Muscle layer of duodenum (tissue), 2 donors: ENCODE measurements around the gene ME3.

Experiments used
- H3K27ac ChIP-seq: one replicate; pipeline ENCODE4 v1.7.0; 2013; ENCODE audit warnings: mild to moderate bottlenecking, low read length
- H3K27me3 ChIP-seq: one replicate; pipeline ENCODE4 v1.7.0; 2013; ENCODE audit warnings: low read depth, mild to moderate bottlenecking, control low read depth, low read length
- H3K36me3 ChIP-seq, 2 donors: one replicate each; pipeline ENCODE4 v1.7.0; 2013; ENCODE audit warnings: low read length in 2 of 2, control low read depth in 1 of 2, mild to moderate bottlenecking in 1 of 2; ENCODE audit not compliant: insufficient read depth in 2 of 2, control insufficient read depth in 1 of 2
- H3K4me1 ChIP-seq, 2 donors: one replicate each; pipeline ENCODE4 v1.7.0; 2013; ENCODE audit warnings: low read length in 2 of 2, mild to moderate bottlenecking in 2 of 2, control low read depth in 1 of 2, moderate library complexity in 1 of 2; ENCODE audit not compliant: insufficient read depth in 2 of 2, control insufficient read depth in 1 of 2
- H3K4me3 ChIP-seq, 2 donors: one replicate each; pipeline ENCODE4 v1.7.0; 2013; ENCODE audit warnings: low read length in 2 of 2, low read depth in 1 of 2, mild to moderate bottlenecking in 1 of 2
- H3K9me3 ChIP-seq, 2 donors: one replicate each; pipeline ENCODE4 v1.7.0; 2013; ENCODE audit warnings: low read length in 2 of 2, control low read depth in 1 of 2, mild to moderate bottlenecking in 1 of 2; ENCODE audit not compliant: control insufficient read depth in 1 of 2
- donor health status: healthy.

The ME3 gene

GRCh38 chr11:86491027-86491426 lies 181.4 kb downstream of the ME3 start:
- no peak overlapping the region for H3K4me3 ChIP-seq
- no peaks in the 10 kb centered on the region for H3K36me3 ChIP-seq
- peaks cover 4 to 9% of the 10 kb centered on the region in 2 donors for H3K4me1 ChIP-seq
- H3K27me3 ChIP-seq = no peaks in the 10 kb centered on the region
- H3K27ac ChIP-seq = no peak overlapping the region
- H3K9me3 ChIP-seq = no peaks in the 10 kb centered on the region

DNA sequence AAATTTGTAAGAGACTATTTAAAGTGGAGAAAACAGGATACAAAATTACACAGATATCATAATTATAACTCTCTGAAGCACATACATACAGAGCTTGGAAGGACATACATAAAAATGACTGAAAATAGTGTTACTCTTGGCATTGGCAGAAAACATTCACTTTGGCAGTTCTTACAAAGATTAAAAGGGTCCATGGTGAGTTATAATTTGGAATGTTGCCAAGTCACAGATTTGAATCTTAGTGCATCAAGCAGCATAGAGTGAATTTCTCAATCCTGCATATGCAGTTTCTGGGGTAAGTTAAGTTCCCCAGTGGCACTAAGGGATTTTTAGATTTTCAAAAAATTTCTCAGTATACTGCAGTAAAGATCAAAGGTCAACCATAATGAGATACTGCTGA lies 181.8 kb downstream of the ME3 start:
- H3K27me3 ChIP-seq = no peaks in the 10 kb centered on the region

DNA sequence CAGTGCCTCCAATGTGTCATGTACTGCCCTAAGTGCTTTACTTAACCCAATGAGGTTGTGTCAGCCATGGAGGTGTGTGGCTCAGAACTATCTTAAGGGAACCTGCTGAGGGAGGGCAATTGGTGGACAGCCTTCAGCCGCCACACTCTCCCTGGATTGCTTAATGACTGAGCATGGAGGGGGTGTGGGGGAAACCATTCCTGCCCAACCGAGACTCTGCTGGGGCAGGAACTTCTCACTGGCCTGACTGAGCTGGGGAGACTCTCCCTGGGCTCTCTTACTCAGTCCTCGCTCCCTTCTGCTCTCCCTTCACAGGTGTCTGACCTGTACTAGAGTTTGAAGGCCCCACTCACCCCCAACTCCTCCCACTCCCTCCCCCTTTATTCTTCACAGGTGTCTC lies 183.0 kb downstream of the ME3 start:
- Histone ChIP-seq H3K36me3 (no peaks in the 10 kb centered on the region), H3K9me3 (no peaks in the 10 kb centered on the region), H3K4me3 (no peak overlapping the region), H3K27me3 (no peaks in the 10 kb centered on the region), H3K4me1 (peaks cover 4 to 9% of the 10 kb centered on the region in 2 donors), H3K27ac (no peak overlapping the region)

More for the DNA sequence above, 181.8 kb downstream of the ME3 start:
- Histone ChIP-seq H3K4me1 (peaks cover 4 to 9% of the 10 kb centered on the region in 2 donors), H3K36me3 (no peaks in the 10 kb centered on the region), H3K9me3 (no peaks in the 10 kb centered on the region), H3K4me3 (no peak overlapping the region), H3K27ac (no peak overlapping the region)

DNA sequence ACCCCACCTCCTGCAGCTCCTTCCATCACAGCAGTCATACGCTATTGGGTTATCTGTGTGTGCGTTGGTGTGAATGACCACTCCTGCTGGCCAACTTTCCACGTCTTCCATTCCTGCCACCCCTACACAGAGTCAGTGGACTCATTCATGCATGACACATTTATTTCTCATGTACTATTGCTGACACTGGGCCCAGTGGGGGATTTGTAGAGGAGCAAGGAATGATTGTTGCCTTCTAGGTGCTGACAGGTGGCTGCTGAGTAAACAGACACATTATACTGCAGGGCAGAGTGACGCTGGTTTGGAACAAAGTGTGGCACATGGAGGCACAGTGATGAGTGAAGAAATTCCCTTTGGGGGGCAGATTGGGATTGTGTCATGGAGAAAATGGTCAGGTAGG lies 183.9 kb downstream of the ME3 start:
- H3K27ac ChIP-seq = no peak overlapping the region
- H3K4me3 ChIP-seq = no peak overlapping the region
- no peaks in the 10 kb centered on the region for H3K36me3 ChIP-seq
- no peaks in the 10 kb centered on the region for H3K9me3 ChIP-seq
- no peaks in the 10 kb centered on the region for H3K27me3 ChIP-seq
- peaks cover 4 to 9% of the 10 kb centered on the region in 2 donors for H3K4me1 ChIP-seq

DNA sequence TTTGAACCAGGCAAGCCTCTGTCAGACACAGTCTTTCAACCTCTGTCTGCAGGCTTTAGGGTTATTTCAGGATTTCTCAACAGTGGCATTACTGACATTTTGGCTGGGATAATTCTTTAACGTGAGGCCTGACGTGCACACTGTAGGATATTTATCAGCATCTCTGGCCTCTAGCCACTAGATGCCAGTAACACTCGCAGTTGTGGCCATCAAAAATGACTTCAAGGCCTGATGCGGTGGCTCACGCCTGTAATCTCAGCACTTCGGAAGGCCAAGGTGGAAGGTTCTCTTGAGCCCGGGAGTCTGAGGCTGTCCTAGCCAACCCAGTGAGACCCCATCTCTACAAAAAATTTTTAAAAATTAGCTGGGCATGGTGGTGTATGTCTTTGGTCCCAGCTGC lies 184.7 kb downstream of the ME3 start:
- Histone ChIP-seq H3K27ac (no peak overlapping the region), H3K9me3 (no peaks in the 10 kb centered on the region), H3K4me1 (peaks cover 2% of the 10 kb centered on the region in 2 donors), H3K27me3 (no peaks in the 10 kb centered on the region), H3K4me3 (no peak overlapping the region), H3K36me3 (no peaks in the 10 kb centered on the region)

GRCh38 chr11:86486261-86487030 lies 186.0 kb downstream of the ME3 start:
- Histone ChIP-seq H3K9me3 (no peaks in the 10 kb centered on the region), H3K27ac (no peak overlapping the region), H3K4me3 (no peak overlapping the region), H3K4me1 (no peaks in the 10 kb centered on the region), H3K36me3 (peaks cover 0 to 4% of the 10 kb centered on the region in 2 donors), H3K27me3 (no peaks in the 10 kb centered on the region)

DNA sequence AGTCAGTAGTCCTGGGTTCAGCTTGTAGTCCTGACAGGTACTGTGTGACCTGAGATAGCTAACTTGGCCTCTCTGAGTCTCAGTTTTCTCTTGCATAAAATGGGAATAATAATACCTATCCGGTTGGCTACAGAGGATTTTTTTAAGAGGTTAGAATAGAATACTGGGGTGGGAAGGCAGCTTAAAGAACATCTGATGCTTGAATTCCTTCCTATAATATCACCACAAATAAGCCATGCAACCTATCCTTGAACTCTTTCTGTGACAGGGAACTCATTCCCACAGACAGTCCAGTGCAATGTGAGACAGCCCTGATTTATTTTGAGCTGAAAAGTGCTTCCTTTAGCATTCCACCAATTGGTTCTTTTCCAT lies 187.6 kb downstream of the ME3 start:
- no peaks in the 10 kb centered on the region for H3K9me3 ChIP-seq
- H3K4me3 ChIP-seq = no peak overlapping the region
- no peaks in the 10 kb centered on the region for H3K4me1 ChIP-seq
- no peak overlapping the region for H3K27ac ChIP-seq
- peaks cover 0 to 4% of the 10 kb centered on the region in 2 donors for H3K36me3 ChIP-seq
- no peaks in the 10 kb centered on the region for H3K27me3 ChIP-seq

DNA sequence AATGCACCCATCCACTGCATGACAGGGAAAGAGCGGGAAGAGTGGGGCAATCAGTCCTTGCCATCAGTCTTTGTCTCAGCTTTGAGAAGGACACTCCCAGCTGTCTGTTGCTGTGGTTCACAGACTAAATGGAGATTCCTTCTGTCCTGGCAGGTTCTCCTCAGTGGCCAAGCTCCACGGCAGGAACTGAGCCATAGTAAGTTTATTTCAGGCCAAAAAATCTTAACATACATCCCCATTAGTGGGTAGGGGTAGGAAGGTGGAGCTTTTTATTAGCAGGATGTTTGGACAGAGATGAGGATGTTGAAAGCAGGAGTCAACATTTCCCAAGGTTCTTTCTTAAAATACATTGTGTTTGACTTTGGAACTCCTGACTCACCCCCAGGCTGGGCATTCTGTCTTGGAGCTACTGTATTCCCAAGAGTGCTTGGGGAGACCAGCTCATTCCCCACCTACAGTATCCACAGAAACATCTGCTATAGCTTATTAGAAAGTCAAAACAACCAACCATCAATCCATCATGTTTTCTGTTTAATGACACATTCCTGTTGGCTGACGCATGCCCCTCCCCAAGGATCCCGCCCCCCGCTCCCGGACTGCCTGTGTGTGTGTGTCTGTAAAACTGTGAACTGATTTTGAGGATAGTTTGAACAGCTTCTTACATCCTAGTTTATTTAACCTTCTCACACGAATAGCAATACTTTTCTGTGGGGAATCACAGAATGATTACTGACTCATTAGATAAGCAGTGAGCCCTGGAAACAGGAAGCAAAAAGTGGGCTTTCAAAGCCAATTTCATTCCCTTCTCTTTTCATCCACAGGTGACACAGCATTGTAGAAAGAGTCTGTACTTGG lies 188.2 kb downstream of the ME3 start:
- Histone ChIP-seq H3K27ac (no peak overlapping the region), H3K27me3 (no peaks in the 10 kb centered on the region), H3K4me1 (no peaks in the 10 kb centered on the region), H3K36me3 (peaks cover 0 to 4% of the 10 kb centered on the region in 2 donors), H3K4me3 (no peak overlapping the region), H3K9me3 (no peaks in the 10 kb centered on the region)

DNA sequence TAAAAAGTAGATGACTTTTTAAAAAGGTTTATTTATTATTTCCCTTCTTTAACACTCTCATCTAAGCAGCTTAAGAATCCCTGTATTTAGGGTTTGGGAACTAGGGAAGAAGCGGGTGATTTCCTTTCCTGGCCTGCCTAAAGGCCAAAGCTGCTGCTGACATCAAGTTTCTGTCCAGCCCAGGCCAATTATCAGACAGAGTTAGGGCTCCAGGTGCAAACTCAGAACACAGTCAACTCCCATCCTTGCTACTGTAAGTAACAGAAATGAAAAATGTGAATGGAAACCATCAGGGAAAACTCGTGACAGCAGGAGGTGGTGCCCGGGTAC lies 188.8 kb downstream of the ME3 start:
- peaks cover 0 to 4% of the 10 kb centered on the region in 2 donors for H3K36me3 ChIP-seq
- no peaks in the 10 kb centered on the region for H3K9me3 ChIP-seq
- no peak overlapping the region for H3K27ac ChIP-seq
- H3K27me3 ChIP-seq = no peaks in the 10 kb centered on the region
- no peak overlapping the region for H3K4me3 ChIP-seq
- no peaks in the 10 kb centered on the region for H3K4me1 ChIP-seq

GRCh38 chr11:86482692-86483091 lies 189.7 kb downstream of the ME3 start:
- Histone ChIP-seq H3K4me1 (peaks cover 7% of the 10 kb centered on the region in 2 donors), H3K4me3 (no peak overlapping the region), H3K27ac (no peak overlapping the region), H3K9me3 (no peaks in the 10 kb centered on the region), H3K27me3 (no peaks in the 10 kb centered on the region), H3K36me3 (peaks cover 0 to 4% of the 10 kb centered on the region in 2 donors)

- Histone ChIP-seq H3K27me3 (no peaks in the 10 kb centered on the region), H3K4me3 (no peak overlapping the region), H3K4me1 (peaks cover 14 to 20% of the 10 kb centered on the region in 2 donors), H3K36me3 (peaks cover 0 to 4% of the 10 kb centered on the region in 2 donors), H3K27ac (no peak overlapping the region), H3K9me3 (no peaks in the 10 kb centered on the region)
These were observed 191.0 kb downstream of the ME3 start for GRCh38 chr11:86481399-86481798.
